ENCODE measurements around the gene AXIN1. TPM values are rescaled to one million over a fixed set of nuclear protein-coding genes. Genes with fewer than 3 reads are reported as not detected.

The AXIN1 gene
- total RNA-seq, 1 experiment from 2014 or later, result 50.3 TPM

- TF ChIP-seq, protein P1, sequence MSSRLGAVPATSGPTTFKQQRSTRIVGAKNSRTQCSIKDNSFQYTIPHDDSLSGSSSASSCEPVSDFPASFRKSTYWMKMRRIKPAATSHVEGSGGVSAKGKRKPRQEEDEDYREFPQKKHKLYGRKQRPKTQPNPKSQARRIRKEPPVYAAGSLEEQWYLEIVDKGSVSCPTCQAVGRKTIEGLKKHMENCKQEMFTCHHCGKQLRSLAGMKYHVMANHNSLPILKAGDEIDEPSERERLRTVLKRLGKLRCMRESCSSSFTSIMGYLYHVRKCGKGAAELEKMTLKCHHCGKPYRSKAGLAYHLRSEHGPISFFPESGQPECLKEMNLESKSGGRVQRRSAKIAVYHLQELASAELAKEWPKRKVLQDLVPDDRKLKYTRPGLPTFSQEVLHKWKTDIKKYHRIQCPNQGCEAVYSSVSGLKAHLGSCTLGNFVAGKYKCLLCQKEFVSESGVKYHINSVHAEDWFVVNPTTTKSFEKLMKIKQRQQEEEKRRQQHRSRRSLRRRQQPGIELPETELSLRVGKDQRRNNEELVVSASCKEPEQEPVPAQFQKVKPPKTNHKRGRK (CRISPR knock-in tag; IDR thresholded peaks at IDR 0.05; ENCODE audit: borderline replicate concordance), result no peak
Measured at GRCh38 chr16:374616-374926, 22.0 kb upstream of the AXIN1 start (continued).

- no peak for TF ChIP-seq MYBL2 (CRISPR knock-in tag; IDR thresholded peaks at IDR 0.05)
- TF ChIP-seq, protein P1 (CRISPR knock-in tag; IDR thresholded peaks at IDR 0.05; ENCODE audit: borderline replicate concordance), result no peak
- TF ChIP-seq, protein P2, sequence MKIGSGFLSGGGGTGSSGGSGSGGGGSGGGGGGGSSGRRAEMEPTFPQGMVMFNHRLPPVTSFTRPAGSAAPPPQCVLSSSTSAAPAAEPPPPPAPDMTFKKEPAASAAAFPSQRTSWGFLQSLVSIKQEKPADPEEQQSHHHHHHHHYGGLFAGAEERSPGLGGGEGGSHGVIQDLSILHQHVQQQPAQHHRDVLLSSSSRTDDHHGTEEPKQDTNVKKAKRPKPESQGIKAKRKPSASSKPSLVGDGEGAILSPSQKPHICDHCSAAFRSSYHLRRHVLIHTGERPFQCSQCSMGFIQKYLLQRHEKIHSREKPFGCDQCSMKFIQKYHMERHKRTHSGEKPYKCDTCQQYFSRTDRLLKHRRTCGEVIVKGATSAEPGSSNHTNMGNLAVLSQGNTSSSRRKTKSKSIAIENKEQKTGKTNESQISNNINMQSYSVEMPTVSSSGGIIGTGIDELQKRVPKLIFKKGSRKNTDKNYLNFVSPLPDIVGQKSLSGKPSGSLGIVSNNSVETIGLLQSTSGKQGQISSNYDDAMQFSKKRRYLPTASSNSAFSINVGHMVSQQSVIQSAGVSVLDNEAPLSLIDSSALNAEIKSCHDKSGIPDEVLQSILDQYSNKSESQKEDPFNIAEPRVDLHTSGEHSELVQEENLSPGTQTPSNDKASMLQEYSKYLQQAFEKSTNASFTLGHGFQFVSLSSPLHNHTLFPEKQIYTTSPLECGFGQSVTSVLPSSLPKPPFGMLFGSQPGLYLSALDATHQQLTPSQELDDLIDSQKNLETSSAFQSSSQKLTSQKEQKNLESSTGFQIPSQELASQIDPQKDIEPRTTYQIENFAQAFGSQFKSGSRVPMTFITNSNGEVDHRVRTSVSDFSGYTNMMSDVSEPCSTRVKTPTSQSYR (CRISPR knock-in tag; IDR thresholded peaks at IDR 0.05), result no peak
- TF ChIP-seq FOXP1 (CRISPR knock-in tag; IDR thresholded peaks at IDR 0.05; ENCODE audit: borderline replicate concordance), result 0 out of 2 replicates have a peak, but pooled peaks have one; percentile 17
- TF ChIP-seq ZNF317 (CRISPR knock-in tag; IDR thresholded peaks at IDR 0.05; ENCODE audit: borderline replicate concordance, low read depth), result no peak
- TF ChIP-seq FOXK1 (CRISPR knock-in tag; IDR thresholded peaks at IDR 0.05), result no peak
- Mint-ChIP-seq H3K36me3 (peaks cover 14% of the 10 kb centered on the region), H3K9me3 (no peaks in the 10 kb centered on the region), H3K4me3 (no peak overlapping the region), H3K4me1 (peaks cover 13% of the 10 kb centered on the region), H3K27ac (no peak overlapping the region), H3K27me3 (ENCODE audit: low read depth) (no peaks in the 10 kb centered on the region)
- POLR2A ChIA-PET, result no interaction called here
- ATAC-seq, result no peak
- DNase-seq (ENCODE audit: low spot score), result no peak
- CTCF ChIA-PET, result interaction anchor here (0.6 kb wide), 1 partner anchor 234 kb away, joined by 3 read pairs; no protein-coding TSS in a partner anchor
Measured at GRCh38 chr16:373848-374615, 21.5 kb upstream of the AXIN1 start.

GRCh38 chr16:373020-373598 is 20.6 kb upstream of the AXIN1 start:
- no peak for TF ChIP-seq SMAD4 (CRISPR knock-in tag; IDR thresholded peaks at IDR 0.05)
- no peak for TF ChIP-seq ZNF423 (CRISPR knock-in tag; IDR thresholded peaks at IDR 0.05)
- TF ChIP-seq, protein P3, sequence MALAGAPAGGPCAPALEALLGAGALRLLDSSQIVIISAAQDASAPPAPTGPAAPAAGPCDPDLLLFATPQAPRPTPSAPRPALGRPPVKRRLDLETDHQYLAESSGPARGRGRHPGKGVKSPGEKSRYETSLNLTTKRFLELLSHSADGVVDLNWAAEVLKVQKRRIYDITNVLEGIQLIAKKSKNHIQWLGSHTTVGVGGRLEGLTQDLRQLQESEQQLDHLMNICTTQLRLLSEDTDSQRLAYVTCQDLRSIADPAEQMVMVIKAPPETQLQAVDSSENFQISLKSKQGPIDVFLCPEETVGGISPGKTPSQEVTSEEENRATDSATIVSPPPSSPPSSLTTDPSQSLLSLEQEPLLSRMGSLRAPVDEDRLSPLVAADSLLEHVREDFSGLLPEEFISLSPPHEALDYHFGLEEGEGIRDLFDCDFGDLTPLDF (CRISPR knock-in tag; IDR thresholded peaks at IDR 0.05), result no peak
- no peak for TF ChIP-seq EMX1 (CRISPR knock-in tag; IDR thresholded peaks at IDR 0.05)
- TF ChIP-seq, protein P4, sequence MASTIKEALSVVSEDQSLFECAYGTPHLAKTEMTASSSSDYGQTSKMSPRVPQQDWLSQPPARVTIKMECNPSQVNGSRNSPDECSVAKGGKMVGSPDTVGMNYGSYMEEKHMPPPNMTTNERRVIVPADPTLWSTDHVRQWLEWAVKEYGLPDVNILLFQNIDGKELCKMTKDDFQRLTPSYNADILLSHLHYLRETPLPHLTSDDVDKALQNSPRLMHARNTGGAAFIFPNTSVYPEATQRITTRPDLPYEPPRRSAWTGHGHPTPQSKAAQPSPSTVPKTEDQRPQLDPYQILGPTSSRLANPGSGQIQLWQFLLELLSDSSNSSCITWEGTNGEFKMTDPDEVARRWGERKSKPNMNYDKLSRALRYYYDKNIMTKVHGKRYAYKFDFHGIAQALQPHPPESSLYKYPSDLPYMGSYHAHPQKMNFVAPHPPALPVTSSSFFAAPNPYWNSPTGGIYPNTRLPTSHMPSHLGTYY (CRISPR knock-in tag; IDR thresholded peaks at IDR 0.05), result no peak
- TF ChIP-seq SOX15 (CRISPR knock-in tag; IDR thresholded peaks at IDR 0.05), result no peak
- TF ChIP-seq, protein P5, sequence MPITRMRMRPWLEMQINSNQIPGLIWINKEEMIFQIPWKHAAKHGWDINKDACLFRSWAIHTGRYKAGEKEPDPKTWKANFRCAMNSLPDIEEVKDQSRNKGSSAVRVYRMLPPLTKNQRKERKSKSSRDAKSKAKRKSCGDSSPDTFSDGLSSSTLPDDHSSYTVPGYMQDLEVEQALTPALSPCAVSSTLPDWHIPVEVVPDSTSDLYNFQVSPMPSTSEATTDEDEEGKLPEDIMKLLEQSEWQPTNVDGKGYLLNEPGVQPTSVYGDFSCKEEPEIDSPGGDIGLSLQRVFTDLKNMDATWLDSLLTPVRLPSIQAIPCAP (CRISPR knock-in tag; IDR thresholded peaks at IDR 0.05), result no peak
- no peak for TF ChIP-seq CBFB (CRISPR knock-in tag; IDR thresholded peaks at IDR 0.05; ENCODE audit: low read depth)
- TF ChIP-seq NR1H2 (CRISPR knock-in tag; IDR thresholded peaks at IDR 0.05), result no peak
- no peak for TF ChIP-seq FOXP1 (CRISPR knock-in tag; IDR thresholded peaks at IDR 0.05; ENCODE audit: borderline replicate concordance)
- TF ChIP-seq ZSCAN18 (CRISPR knock-in tag; IDR thresholded peaks at IDR 0.05), result no peak
- no peak for TF ChIP-seq NR3C1 (CRISPR knock-in tag; conservative IDR thresholded peaks at IDR 0.05; ENCODE audit: low read depth)
- TF ChIP-seq ESRRA (CRISPR knock-in tag; IDR thresholded peaks at IDR 0.05; ENCODE audit: borderline replicate concordance), result no peak
- Mint-ChIP-seq H3K27me3 (ENCODE audit: low read depth) (no peaks in the 10 kb centered on the region), H3K9me3 (no peaks in the 10 kb centered on the region), H3K36me3 (peaks cover 16% of the 10 kb centered on the region), H3K4me3 (no peak overlapping the region), H3K27ac (no peak overlapping the region), H3K4me1 (peaks cover 11% of the 10 kb centered on the region)
- ChIA-PET CTCF (interaction anchor here (3.4 kb wide), 1 partner anchor 11 kb away, joined by 30 read pairs; no protein-coding TSS in a partner anchor), POLR2A (no interaction called here)
- DNase-seq (ENCODE audit: low spot score) (no peak), ATAC-seq (no peak)

Data from WTC11 (cell line).